IMR-90 (cell line): ENCODE data around the gene OR1F1.

Experiments used
- BHLHE40 ChIP-seq: fragments of 150-350 bp; IDR thresholded peaks from 2 replicates; pipeline ENCODE4 v1.6.1; 2016; ENCODE audit warnings: mild to moderate bottlenecking, low read depth, low read length
- CEBPB ChIP-seq: IDR thresholded peaks from 2 replicates; pipeline ENCODE4 v1.6.1; 2012; ENCODE audit warnings: low read depth, low read length, improper control_type of control experiment
- FOS ChIP-seq: fragments of 150-350 bp; IDR thresholded peaks from 2 replicates; pipeline ENCODE4 v1.6.1; 2016; ENCODE audit warnings: low read depth, low read length
- MAZ ChIP-seq: IDR thresholded peaks from 2 replicates; pipeline ENCODE4 v1.6.1; 2012; ENCODE audit warnings: low read depth, mild to moderate bottlenecking, low read length, improper control_type of control experiment, moderate library complexity, borderline replicate concordance
- POLR2A ChIP-seq: IDR thresholded peaks from 2 replicates; pipeline ENCODE4 v1.6.1; 2012; ENCODE audit warnings: mild to moderate bottlenecking, low read depth, low read length
- RAD21 ChIP-seq: IDR thresholded peaks from 2 replicates; pipeline ENCODE4 v1.6.1; 2012; ENCODE audit warnings: low read length, improper control_type of control experiment
- RCOR1 ChIP-seq: IDR thresholded peaks from 2 replicates; pipeline ENCODE4 v1.6.1; 2012; ENCODE audit warnings: mild to moderate bottlenecking, low read length, improper control_type of control experiment; ENCODE audit not compliant: insufficient replicate concordance
- RFX5 ChIP-seq: IDR thresholded peaks from 2 replicates; pipeline ENCODE4 v1.8.0; 2012; ENCODE audit warnings: low read depth, mild to moderate bottlenecking, low read length, moderate library complexity
- USF2 ChIP-seq: fragments of 150-350 bp; IDR thresholded peaks from 2 replicates; pipeline ENCODE4 v1.6.1; 2017; ENCODE audit warnings: mild to moderate bottlenecking, antibody characterized with exemption, low read length, low read depth
- TF ChIP-seq, protein P1 (sequence below): conservative IDR thresholded peaks from 2 replicates; pipeline ENCODE4 v1.5.1; 2012; ENCODE audit warnings: mild to moderate bottlenecking, low read depth, low read length, improper control_type of control experiment

DNA sequence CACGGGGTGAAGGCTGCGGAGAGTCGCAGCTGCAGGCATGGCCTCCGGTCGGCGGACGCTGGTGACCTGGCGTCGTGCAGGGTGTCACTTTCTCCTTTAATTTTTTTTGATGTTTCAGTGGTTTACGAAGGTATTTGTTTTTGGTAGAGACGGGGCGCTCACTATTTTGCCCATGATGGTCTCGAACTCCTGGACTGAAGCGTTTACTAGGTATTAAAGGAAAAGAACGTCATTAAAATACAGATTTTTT, 36.1 kb upstream of the OR1F1 start:
- TF ChIP-seq USF2 (no peak), POLR2A (no peak), MAZ (no peak), RAD21 (no peak), RCOR1 (no peak), CEBPB (no peak), RFX5 (no peak), BHLHE40 (no peak), FOS (no peak)
- TF ChIP-seq, protein P1, sequence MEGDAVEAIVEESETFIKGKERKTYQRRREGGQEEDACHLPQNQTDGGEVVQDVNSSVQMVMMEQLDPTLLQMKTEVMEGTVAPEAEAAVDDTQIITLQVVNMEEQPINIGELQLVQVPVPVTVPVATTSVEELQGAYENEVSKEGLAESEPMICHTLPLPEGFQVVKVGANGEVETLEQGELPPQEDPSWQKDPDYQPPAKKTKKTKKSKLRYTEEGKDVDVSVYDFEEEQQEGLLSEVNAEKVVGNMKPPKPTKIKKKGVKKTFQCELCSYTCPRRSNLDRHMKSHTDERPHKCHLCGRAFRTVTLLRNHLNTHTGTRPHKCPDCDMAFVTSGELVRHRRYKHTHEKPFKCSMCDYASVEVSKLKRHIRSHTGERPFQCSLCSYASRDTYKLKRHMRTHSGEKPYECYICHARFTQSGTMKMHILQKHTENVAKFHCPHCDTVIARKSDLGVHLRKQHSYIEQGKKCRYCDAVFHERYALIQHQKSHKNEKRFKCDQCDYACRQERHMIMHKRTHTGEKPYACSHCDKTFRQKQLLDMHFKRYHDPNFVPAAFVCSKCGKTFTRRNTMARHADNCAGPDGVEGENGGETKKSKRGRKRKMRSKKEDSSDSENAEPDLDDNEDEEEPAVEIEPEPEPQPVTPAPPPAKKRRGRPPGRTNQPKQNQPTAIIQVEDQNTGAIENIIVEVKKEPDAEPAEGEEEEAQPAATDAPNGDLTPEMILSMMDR, result no peak
